GM12892 (cell line): ENCODE data around the gene DLG2.

Source experiments
- DNase-seq: peaks from one replicate; pipeline ENCODE4 v3.0.0; 2011; ENCODE audit not compliant: insufficient read length
- FAIRE-seq: peaks from 2 replicates; lab custom pipeline; 2011; peaks lifted over from hg19 to GRCh38; lab: Jason Lieb, UNC
- POLR2A ChIP-seq: IDR thresholded peaks from 2 replicates; pipeline ENCODE4 v1.6.1; 2011; ENCODE audit warnings: low read depth, low read length, control low read depth
- POLR2AphosphoS5 ChIP-seq: IDR thresholded peaks from 2 replicates; pipeline ENCODE4 v1.6.1; 2011; ENCODE audit warnings: low read depth, low read length, control low read depth
- TAF1 ChIP-seq: IDR thresholded peaks from 2 replicates; pipeline ENCODE4 v1.6.1; 2011; ENCODE audit warnings: low read depth, mild to moderate bottlenecking, control low read depth, low read length, borderline replicate concordance

The DLG2 gene

GRCh38 chr11:84194696-84195095 is 1432.4 kb downstream of the DLG2 start:
- TF ChIP-seq POLR2AphosphoS5: no peak
- no peak for TF ChIP-seq TAF1
- no peak for TF ChIP-seq POLR2A
- DNase-seq: no peak
- FAIRE-seq: no peak

- TF ChIP-seq TAF1: no peak
- no peak for TF ChIP-seq POLR2AphosphoS5
- TF ChIP-seq POLR2A: no peak
- FAIRE-seq (no peak), DNase-seq (no peak)
Observed at GRCh38 chr11:84193706-84194105, 1433.4 kb downstream of the DLG2 start.

- TF ChIP-seq POLR2AphosphoS5: no peak
- no peak for TF ChIP-seq TAF1
- no peak for TF ChIP-seq POLR2A
- DNase-seq (no peak), FAIRE-seq (no peak)
Observed at GRCh38 chr11:84188521-84188920, 1438.6 kb downstream of the DLG2 start.

GRCh38 chr11:84173078-84173477 is 1454.1 kb downstream of the DLG2 start:
- FAIRE-seq (no peak), DNase-seq (no peak)

GRCh38 chr11:84165139-84165538 is 1462.0 kb downstream of the DLG2 start:
- no peak for DNase-seq
- TF ChIP-seq TAF1 (no peak), POLR2A (no peak), POLR2AphosphoS5 (no peak)

More at GRCh38 chr11:84173078-84173477, 1454.1 kb downstream of the DLG2 start:
- TF ChIP-seq TAF1 (no peak), POLR2A (no peak), POLR2AphosphoS5 (no peak)

GRCh38 chr11:84164728-84165127 is 1462.4 kb downstream of the DLG2 start:
- FAIRE-seq: no peak
- no peak for TF ChIP-seq POLR2AphosphoS5
- TF ChIP-seq POLR2A: no peak
- TF ChIP-seq TAF1: no peak
- DNase-seq: no peak

More at GRCh38 chr11:84165139-84165538, 1462.0 kb downstream of the DLG2 start:
- FAIRE-seq: no peak

- FAIRE-seq (no peak), DNase-seq (no peak)
- TF ChIP-seq TAF1: no peak
- no peak for TF ChIP-seq POLR2A
- TF ChIP-seq POLR2AphosphoS5: no peak
Observed at GRCh38 chr11:84163116-84163515, 1464.0 kb downstream of the DLG2 start.

- DNase-seq (no peak), FAIRE-seq (no peak)
Observed at GRCh38 chr11:84157639-84158038, 1469.5 kb downstream of the DLG2 start.

GRCh38 chr11:84146826-84147225 is 1480.3 kb downstream of the DLG2 start:
- no peak for TF ChIP-seq POLR2A
- no peak for TF ChIP-seq POLR2AphosphoS5
- TF ChIP-seq TAF1: no peak
- DNase-seq (no peak), FAIRE-seq (no peak)

More at GRCh38 chr11:84157639-84158038, 1469.5 kb downstream of the DLG2 start:
- TF ChIP-seq POLR2AphosphoS5: no peak
- TF ChIP-seq TAF1: no peak
- no peak for TF ChIP-seq POLR2A

- TF ChIP-seq TAF1 (no peak), POLR2AphosphoS5 (no peak), POLR2A (no peak)
- no peak for FAIRE-seq
- DNase-seq: no peak
Observed at GRCh38 chr11:84145616-84146185, 1481.4 kb downstream of the DLG2 start.

GRCh38 chr11:84144531-84144930 is 1482.6 kb downstream of the DLG2 start:
- TF ChIP-seq POLR2A (no peak), TAF1 (no peak), POLR2AphosphoS5 (no peak)
- no peak for DNase-seq
- FAIRE-seq: no peak

GRCh38 chr11:84142411-84142810 is 1484.7 kb downstream of the DLG2 start:
- TF ChIP-seq POLR2A (no peak), POLR2AphosphoS5 (no peak), TAF1 (no peak)
- FAIRE-seq: no peak
- DNase-seq: no peak
